ENCODE results near the gene SMCO4.

- TF ChIP-seq KDM1A (IDR thresholded peaks at IDR 0.05; ENCODE audit: borderline replicate concordance, low read length) (no peak), GTF2F1 (IDR thresholded peaks at IDR 0.05; ENCODE audit: borderline replicate concordance, low read depth, low read length) (no peak), RFX5 (IDR thresholded peaks at IDR 0.05; ENCODE audit: borderline replicate concordance, low read depth, low read length) (no peak), ATF3 (IDR thresholded peaks at IDR 0.05; ENCODE audit: insufficient read depth, low read depth, low read length) (no peak), EZH2 (IDR thresholded peaks at IDR 0.05; ENCODE audit: low read depth, low read length, severe bottlenecking) (no peak), CTCF (IDR thresholded peaks at IDR 0.05; ENCODE audit: control extremely low read depth in 1 of 3, insufficient read depth in 1 of 3, low read depth in 1 of 3, low read length in 3 of 3) (no peak), TEAD4 (IDR thresholded peaks at IDR 0.05; ENCODE audit: low read depth, low read length) (no peak), ASH2L (IDR thresholded peaks at IDR 0.05; ENCODE audit: low read length) (no peak), GABPA (IDR thresholded peaks at IDR 0.05; ENCODE audit: borderline replicate concordance, insufficient read depth, low read length) (no peak), BCL11A (IDR thresholded peaks at IDR 0.05; ENCODE audit: low read depth in 2 of 2, low read length in 2 of 2) (no peak), FOSL1 (IDR thresholded peaks at IDR 0.05; ENCODE audit: insufficient read depth, low read depth, low read length) (no peak), MAX (IDR thresholded peaks at IDR 0.05) (no peak), NRF1 (IDR thresholded peaks at IDR 0.05; ENCODE audit: low read depth, low read length) (no peak)
These were observed 2.2 kb downstream of the SMCO4 start for GRCh38 chr11:93540896-93541553.
